Retinal pigment epithelial cell (primary cell): ENCODE results near the gene PCSK2.

ENCODE experiments used
- DNase-seq: peaks from one replicate; pipeline ENCODE4 v3.0.0-alpha.2; 2010; ENCODE audit warnings: low read depth
- H3K4me3 ChIP-seq: 2 replicates; pipeline ENCODE4 v1.5.1; 2011; ENCODE audit warnings: mild to moderate bottlenecking, low read length, control low read depth, moderate library complexity
- TF ChIP-seq, protein P1 (sequence below): conservative IDR thresholded peaks from 2 replicates; pipeline ENCODE4 v1.5.1; 2011; ENCODE audit warnings: low read depth, low read length, control low read depth, inconsistent platforms

The PCSK2 gene

DNA sequence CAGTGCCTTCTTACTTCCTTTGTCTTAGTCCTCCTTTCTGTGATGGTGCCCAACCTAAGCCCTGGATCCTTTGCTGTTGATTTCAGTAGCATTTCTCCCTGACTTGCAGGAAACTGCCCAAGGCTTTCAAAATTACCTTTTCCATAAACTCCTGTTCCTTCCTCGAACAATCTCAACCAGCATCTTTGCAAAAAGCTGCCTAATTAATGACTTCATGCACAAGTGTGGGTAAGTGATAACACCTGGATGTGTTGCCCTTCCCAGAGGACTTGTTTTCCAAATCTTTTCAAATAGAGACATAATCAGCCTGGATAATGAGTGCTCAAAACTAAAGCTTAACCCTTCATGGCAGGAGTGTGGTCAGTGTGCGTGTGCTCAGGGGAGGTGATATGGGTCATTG is 118.0 kb downstream of the PCSK2 start:
- no peak overlapping the region for H3K4me3 ChIP-seq
- no peak for DNase-seq
- TF ChIP-seq, protein P1, sequence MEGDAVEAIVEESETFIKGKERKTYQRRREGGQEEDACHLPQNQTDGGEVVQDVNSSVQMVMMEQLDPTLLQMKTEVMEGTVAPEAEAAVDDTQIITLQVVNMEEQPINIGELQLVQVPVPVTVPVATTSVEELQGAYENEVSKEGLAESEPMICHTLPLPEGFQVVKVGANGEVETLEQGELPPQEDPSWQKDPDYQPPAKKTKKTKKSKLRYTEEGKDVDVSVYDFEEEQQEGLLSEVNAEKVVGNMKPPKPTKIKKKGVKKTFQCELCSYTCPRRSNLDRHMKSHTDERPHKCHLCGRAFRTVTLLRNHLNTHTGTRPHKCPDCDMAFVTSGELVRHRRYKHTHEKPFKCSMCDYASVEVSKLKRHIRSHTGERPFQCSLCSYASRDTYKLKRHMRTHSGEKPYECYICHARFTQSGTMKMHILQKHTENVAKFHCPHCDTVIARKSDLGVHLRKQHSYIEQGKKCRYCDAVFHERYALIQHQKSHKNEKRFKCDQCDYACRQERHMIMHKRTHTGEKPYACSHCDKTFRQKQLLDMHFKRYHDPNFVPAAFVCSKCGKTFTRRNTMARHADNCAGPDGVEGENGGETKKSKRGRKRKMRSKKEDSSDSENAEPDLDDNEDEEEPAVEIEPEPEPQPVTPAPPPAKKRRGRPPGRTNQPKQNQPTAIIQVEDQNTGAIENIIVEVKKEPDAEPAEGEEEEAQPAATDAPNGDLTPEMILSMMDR: no peak

GRCh38 chr20:17345321-17345720 is 118.5 kb downstream of the PCSK2 start:
- no peak for DNase-seq
- no peak overlapping the region for H3K4me3 ChIP-seq
- TF ChIP-seq, protein P1: no peak

- DNase-seq: no peak
- TF ChIP-seq, protein P1: no peak
- no peak overlapping the region for H3K4me3 ChIP-seq
Measured at GRCh38 chr20:17350321-17350720, 123.5 kb downstream of the PCSK2 start.

DNA sequence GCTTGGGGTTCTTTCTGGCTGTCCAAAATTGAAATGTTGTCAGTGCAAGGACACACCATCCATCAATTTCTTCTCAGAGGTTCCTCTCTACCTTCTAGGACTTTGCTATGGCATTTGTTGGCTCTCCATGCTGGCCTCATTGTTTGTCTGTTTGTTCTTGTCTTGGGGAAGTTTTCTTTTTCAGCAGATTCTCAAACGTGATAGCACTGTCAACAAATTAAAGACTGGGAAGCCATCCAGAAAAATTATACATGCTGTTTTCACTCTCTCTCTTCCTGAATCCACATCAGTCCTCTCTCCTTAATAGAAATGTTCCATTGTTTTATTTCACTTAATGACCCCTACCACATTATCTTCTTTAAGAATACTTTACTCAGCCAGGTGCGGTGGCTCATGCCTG is 130.4 kb downstream of the PCSK2 start:
- no peak for DNase-seq
- H3K4me3 ChIP-seq: no peak overlapping the region
- TF ChIP-seq, protein P1: no peak

- DNase-seq: no peak
- H3K4me3 ChIP-seq: no peak overlapping the region
- TF ChIP-seq, protein P1: no peak
Measured at GRCh38 chr20:17358854-17359253, 132.0 kb downstream of the PCSK2 start.

DNA sequence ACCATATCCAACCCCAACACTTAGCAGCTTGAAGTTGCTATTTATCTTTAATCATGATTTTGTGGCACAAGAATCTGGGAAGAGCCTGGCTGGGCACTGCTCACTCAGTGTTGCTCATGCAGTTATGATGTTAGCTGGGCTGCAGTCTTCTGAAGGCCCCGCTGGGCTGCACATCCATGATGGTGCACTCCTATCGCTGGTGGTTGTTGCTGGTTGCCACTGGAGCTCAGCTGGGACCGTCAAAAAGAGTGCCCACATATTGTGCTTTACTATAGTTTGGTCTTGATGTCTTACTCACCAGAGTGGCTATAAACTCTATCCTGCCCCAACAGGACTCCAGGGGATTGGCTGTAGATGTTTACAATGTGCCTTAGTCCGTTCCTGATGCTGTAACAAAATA is 137.8 kb downstream of the PCSK2 start:
- H3K4me3 ChIP-seq: no peak overlapping the region
- DNase-seq: no peak
- TF ChIP-seq, protein P1: no peak

GRCh38 chr20:17365831-17366230 is 139.0 kb downstream of the PCSK2 start:
- no peak overlapping the region for H3K4me3 ChIP-seq
- no peak for DNase-seq
- TF ChIP-seq, protein P1: no peak
